ENCODE data around the gene SLC22A9. TPM values are rescaled to one million over a fixed set of nuclear protein-coding genes. Genes with fewer than 3 reads are reported as not detected.

Gene SLC22A9
- polyA plus RNA-seq, 1 of the 3 experiments (the other 2 are of a cell fraction) = not detected

GRCh38 chr11:63337070-63337469, 32.5 kb upstream of the SLC22A9 start:
- POLR2A ChIA-PET = no interaction called here
- whole genome bisulfite sequencing (ENCODE audit: low lambda C conversion rate) = 0% methylated on average over 3 of the region's 3 CpGs
- Histone ChIP-seq H3K27me3 (ENCODE audit: insufficient read depth) (no peaks in the 10 kb centered on the region), H3K4me2 (no peak overlapping the region), H3K4me3 (ENCODE audit: low read depth in 2 of 2, low read length in 1 of 2) (no peak overlapping the region), H3F3A (replicated peaks; ENCODE audit: insufficient read depth) (no peaks in the 10 kb centered on the region), H3K27ac (ENCODE audit: low read depth in 2 of 2, low read length in 1 of 2) (no peak overlapping the region), H3K9me3 (no peaks in the 10 kb centered on the region), H3K79me2 (ENCODE audit: insufficient read depth) (no peaks in the 10 kb centered on the region), H2AFZ (ENCODE audit: low read depth) (no peak overlapping the region), H3K4me1 (ENCODE audit: control insufficient read depth in 1 of 2, insufficient read depth in 2 of 2, low read depth in 1 of 2, low read length in 1 of 2) (no peaks in the 10 kb centered on the region), H3K9me2 (no peaks in the 10 kb centered on the region), H4K20me1 (ENCODE audit: insufficient read depth) (no peaks in the 10 kb centered on the region), H3K36me3 (replicated peaks in 1 of 2; ENCODE audit: control insufficient read depth in 1 of 2, insufficient read depth in 2 of 2, low read length in 1 of 2) (no peaks in the 10 kb centered on the region), H3K9ac (no peak overlapping the region)
- CTCF ChIA-PET = no interaction called here
- no peak for TF ChIP-seq POLR2AphosphoS5 (IDR thresholded peaks at IDR 0.05; ENCODE audit: low read depth, low read length)
- TF ChIP-seq, protein P1, sequence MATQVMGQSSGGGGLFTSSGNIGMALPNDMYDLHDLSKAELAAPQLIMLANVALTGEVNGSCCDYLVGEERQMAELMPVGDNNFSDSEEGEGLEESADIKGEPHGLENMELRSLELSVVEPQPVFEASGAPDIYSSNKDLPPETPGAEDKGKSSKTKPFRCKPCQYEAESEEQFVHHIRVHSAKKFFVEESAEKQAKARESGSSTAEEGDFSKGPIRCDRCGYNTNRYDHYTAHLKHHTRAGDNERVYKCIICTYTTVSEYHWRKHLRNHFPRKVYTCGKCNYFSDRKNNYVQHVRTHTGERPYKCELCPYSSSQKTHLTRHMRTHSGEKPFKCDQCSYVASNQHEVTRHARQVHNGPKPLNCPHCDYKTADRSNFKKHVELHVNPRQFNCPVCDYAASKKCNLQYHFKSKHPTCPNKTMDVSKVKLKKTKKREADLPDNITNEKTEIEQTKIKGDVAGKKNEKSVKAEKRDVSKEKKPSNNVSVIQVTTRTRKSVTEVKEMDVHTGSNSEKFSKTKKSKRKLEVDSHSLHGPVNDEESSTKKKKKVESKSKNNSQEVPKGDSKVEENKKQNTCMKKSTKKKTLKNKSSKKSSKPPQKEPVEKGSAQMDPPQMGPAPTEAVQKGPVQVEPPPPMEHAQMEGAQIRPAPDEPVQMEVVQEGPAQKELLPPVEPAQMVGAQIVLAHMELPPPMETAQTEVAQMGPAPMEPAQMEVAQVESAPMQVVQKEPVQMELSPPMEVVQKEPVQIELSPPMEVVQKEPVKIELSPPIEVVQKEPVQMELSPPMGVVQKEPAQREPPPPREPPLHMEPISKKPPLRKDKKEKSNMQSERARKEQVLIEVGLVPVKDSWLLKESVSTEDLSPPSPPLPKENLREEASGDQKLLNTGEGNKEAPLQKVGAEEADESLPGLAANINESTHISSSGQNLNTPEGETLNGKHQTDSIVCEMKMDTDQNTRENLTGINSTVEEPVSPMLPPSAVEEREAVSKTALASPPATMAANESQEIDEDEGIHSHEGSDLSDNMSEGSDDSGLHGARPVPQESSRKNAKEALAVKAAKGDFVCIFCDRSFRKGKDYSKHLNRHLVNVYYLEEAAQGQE (IDR thresholded peaks at IDR 0.05; ENCODE audit: low read depth, low read length) = no peak
- no peak for TF ChIP-seq SIN3A (IDR thresholded peaks at IDR 0.05; ENCODE audit: borderline replicate concordance, low read depth, low read length)
- TF ChIP-seq, protein P2, sequence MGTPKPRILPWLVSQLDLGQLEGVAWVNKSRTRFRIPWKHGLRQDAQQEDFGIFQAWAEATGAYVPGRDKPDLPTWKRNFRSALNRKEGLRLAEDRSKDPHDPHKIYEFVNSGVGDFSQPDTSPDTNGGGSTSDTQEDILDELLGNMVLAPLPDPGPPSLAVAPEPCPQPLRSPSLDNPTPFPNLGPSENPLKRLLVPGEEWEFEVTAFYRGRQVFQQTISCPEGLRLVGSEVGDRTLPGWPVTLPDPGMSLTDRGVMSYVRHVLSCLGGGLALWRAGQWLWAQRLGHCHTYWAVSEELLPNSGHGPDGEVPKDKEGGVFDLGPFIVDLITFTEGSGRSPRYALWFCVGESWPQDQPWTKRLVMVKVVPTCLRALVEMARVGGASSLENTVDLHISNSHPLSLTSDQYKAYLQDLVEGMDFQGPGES (IDR thresholded peaks at IDR 0.05; ENCODE audit: low read depth, low read length) = no peak
- DNase-seq = no peak

DNA sequence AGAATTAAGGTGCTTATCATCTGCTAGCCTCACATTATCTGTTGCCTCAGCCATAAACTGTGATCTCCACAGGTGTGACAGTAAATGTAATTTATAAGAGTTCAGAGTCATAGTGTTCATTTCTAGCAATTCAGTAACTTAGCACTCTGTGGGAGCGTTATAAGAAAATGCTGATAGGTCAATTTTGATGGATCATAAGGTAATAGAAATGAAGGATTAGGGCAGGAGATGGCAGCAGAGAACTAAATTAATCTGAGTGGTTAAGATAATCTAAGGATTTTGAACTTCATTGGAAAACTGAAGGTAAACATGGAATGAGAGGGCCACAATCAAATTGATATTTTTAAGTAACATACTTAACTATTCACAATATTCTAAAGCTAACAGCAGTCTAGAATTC, 26.5 kb upstream of the SLC22A9 start:
- Histone ChIP-seq H3K27me3 (ENCODE audit: insufficient read depth) (no peaks in the 10 kb centered on the region), H3K9me2 (no peaks in the 10 kb centered on the region), H3K4me3 (ENCODE audit: low read depth in 2 of 2, low read length in 1 of 2) (no peak overlapping the region), H3F3A (replicated peaks; ENCODE audit: insufficient read depth) (no peaks in the 10 kb centered on the region), H3K9ac (no peak overlapping the region), H3K9me3 (no peaks in the 10 kb centered on the region), H4K20me1 (ENCODE audit: insufficient read depth) (no peaks in the 10 kb centered on the region), H2AFZ (ENCODE audit: low read depth) (no peak overlapping the region), H3K4me2 (no peak overlapping the region), H3K4me1 (ENCODE audit: control insufficient read depth in 1 of 2, insufficient read depth in 2 of 2, low read depth in 1 of 2, low read length in 1 of 2) (no peaks in the 10 kb centered on the region), H3K36me3 (replicated peaks in 1 of 2; ENCODE audit: control insufficient read depth in 1 of 2, insufficient read depth in 2 of 2, low read length in 1 of 2) (no peaks in the 10 kb centered on the region), H3K27ac (ENCODE audit: low read depth in 2 of 2, low read length in 1 of 2) (no peak overlapping the region), H3K79me2 (ENCODE audit: insufficient read depth) (no peaks in the 10 kb centered on the region)
- TF ChIP-seq FOXJ3 (CRISPR knock-in tag; IDR thresholded peaks at IDR 0.05) = no peak
- TF ChIP-seq MAX (IDR thresholded peaks at IDR 0.05; ENCODE audit: low read depth) = no peak
- TF ChIP-seq GATA2 (CRISPR knock-in tag; IDR thresholded peaks at IDR 0.05) = no peak
- no peak for TF ChIP-seq ZBTB33 (IDR thresholded peaks at IDR 0.05; ENCODE audit: borderline replicate concordance, low read depth)
- TF ChIP-seq, protein P2 (IDR thresholded peaks at IDR 0.05; ENCODE audit: low read depth, low read length) = no peak
- TF ChIP-seq RAD21 (IDR thresholded peaks at IDR 0.05; ENCODE audit: low read length) = no peak
- TF ChIP-seq SMC3 (IDR thresholded peaks at IDR 0.05; ENCODE audit: low read depth, low read length) = no peak
- TF ChIP-seq, protein P1 (IDR thresholded peaks at IDR 0.05; ENCODE audit: low read depth, low read length) = no peak
- no peak for TF ChIP-seq RFX5 (IDR thresholded peaks at IDR 0.05; ENCODE audit: low read length)
- POLR2A ChIA-PET = no interaction called here
- CTCF ChIA-PET = no interaction called here
- DNase-seq = no peak
- WGBS (ENCODE audit: low lambda C conversion rate) = 10% methylated on average over 1 of the region's 1 CpG

Measured in SK-N-SH (cell line).